Spleen (tissue), 7 donors: ENCODE measurements around the gene SCRG1.

Source experiments
- POLR2A ChIP-seq, 3 donors: fragments of 450-650 bp; IDR thresholded peaks; one replicate each; pipeline ENCODE4 v1.5.1; 2017; ENCODE audit warnings: antibody characterized with exemption in 3 of 3, mild to moderate bottlenecking in 1 of 3
- POLR2AphosphoS5 ChIP-seq, 3 donors: sonication (generic); formaldehyde crosslinking; IDR thresholded peaks; one replicate each; pipeline ENCODE4 v1.5.1; 2017; ENCODE audit warnings: antibody characterized with exemption in 3 of 3
- TF ChIP-seq, protein P1 (sequence below), 11 experiments: fragments of 200-600 bp in 7 of 11; fragments of 450-650 bp in 4 of 11; sonication (generic) in 4 of 11; IDR thresholded peaks in 8 of 11; conservative IDR thresholded peaks in 3 of 11; 1 replicate in 7 of 11; 2 replicates in 4 of 11; pipeline versions ENCODE4 v1.4.0 to v1.8.0; 2016 to 2021; ENCODE audit warnings: antibody characterized with exemption in 11 of 11, inconsistent platforms in 4 of 11, mild to moderate bottlenecking in 1 of 11
- donor health status: DM: no; HTN: no; CAD: no; lungs with moderate emphysema.
- donor health status: DM: no; HTN: no; CAD: no.
- donor health status: DM: no; HTN: no; CAD: no.

DNA sequence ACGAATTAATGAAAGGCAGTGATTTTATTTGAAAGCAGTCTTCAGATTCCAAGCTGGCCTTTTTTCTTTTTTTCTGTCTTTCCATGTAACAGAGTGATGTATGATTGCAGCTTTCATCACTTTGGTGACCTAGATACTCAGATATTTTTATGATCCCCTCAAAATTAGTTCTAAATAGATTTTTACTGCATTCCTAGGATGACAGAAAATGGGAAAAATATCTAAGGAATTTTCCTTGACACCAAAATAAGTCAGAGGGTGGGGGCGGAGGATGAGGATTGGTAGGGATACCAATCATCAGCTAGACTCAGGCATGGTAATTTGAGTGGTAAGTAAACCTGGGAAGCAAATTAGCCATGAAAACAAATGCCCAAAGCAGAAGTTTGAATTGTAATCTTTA, 52.8 kb downstream of the SCRG1 start:
- TF ChIP-seq POLR2AphosphoS5 (IDR thresholded peaks at IDR 0.05) (no peak), POLR2A (IDR thresholded peaks at IDR 0.05) (no peak)
- TF ChIP-seq, protein P1, sequence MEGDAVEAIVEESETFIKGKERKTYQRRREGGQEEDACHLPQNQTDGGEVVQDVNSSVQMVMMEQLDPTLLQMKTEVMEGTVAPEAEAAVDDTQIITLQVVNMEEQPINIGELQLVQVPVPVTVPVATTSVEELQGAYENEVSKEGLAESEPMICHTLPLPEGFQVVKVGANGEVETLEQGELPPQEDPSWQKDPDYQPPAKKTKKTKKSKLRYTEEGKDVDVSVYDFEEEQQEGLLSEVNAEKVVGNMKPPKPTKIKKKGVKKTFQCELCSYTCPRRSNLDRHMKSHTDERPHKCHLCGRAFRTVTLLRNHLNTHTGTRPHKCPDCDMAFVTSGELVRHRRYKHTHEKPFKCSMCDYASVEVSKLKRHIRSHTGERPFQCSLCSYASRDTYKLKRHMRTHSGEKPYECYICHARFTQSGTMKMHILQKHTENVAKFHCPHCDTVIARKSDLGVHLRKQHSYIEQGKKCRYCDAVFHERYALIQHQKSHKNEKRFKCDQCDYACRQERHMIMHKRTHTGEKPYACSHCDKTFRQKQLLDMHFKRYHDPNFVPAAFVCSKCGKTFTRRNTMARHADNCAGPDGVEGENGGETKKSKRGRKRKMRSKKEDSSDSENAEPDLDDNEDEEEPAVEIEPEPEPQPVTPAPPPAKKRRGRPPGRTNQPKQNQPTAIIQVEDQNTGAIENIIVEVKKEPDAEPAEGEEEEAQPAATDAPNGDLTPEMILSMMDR (IDR thresholded peaks at IDR 0.05 in 8 of 11, conservative IDR thresholded peaks at IDR 0.05 in 3 of 11) = no peak
